HFFc6 (cell line): Measurements from ENCODE around the gene RALGPS2. TPM values are rescaled to one million over a fixed set of nuclear protein-coding genes. Genes with fewer than 3 reads are reported as not detected.

Experiments
- DNase-seq: peaks from one replicate; pipeline ENCODE4 v3.0.0-alpha.2; 2018
- H3K27ac Mint-ChIP-seq: 2 replicates; pipeline ENCODE4 v1.8.0; 2020; ENCODE audit warnings: mild to moderate bottlenecking, mixed read lengths
- H3K27me3 Mint-ChIP-seq: 2 replicates; pipeline ENCODE4 v1.8.0; 2021; ENCODE audit warnings: mild to moderate bottlenecking, moderate library complexity, mixed read lengths; ENCODE audit not compliant: insufficient read depth
- H3K36me3 Mint-ChIP-seq: 2 replicates; pipeline ENCODE4 v1.8.0; 2021; ENCODE audit warnings: low read depth, mixed read lengths
- H3K4me1 Mint-ChIP-seq: 2 replicates; pipeline ENCODE4 v1.8.0; 2020; ENCODE audit warnings: low read depth, mixed read lengths
- H3K4me3 Mint-ChIP-seq: 2 replicates; pipeline ENCODE4 v1.8.0; 2020; ENCODE audit warnings: mild to moderate bottlenecking, moderate library complexity, mixed read lengths
- H3K9me3 Mint-ChIP-seq: 2 replicates; pipeline ENCODE4 v1.8.0; 2020; ENCODE audit warnings: mild to moderate bottlenecking, mixed read lengths
- total RNA-seq, 6 experiments: library from RNA; stranded (reverse); fragmentation: NEBNext Ultra II Directional; extraction: Animal tissue kit (Norgen Biotek cat#: 25700); gene quantifications; 2 replicates in 1 of 6; 3 replicates in 5 of 6; pipeline ENCODE4 v1.2.3, GENCODE V29; 2021
- TF ChIP-seq, protein P1 (sequence below): fragments of 200-600 bp; sonication (generic); IDR thresholded peaks from 2 replicates; pipeline ENCODE4 v1.5.0; 2021; ENCODE audit warnings: antibody characterized with exemption, mild to moderate bottlenecking

The RALGPS2 gene
- total RNA-seq, 6 experiments from 2014 or later = 41.5 to 59.2 (median 48.9) TPM

DNA sequence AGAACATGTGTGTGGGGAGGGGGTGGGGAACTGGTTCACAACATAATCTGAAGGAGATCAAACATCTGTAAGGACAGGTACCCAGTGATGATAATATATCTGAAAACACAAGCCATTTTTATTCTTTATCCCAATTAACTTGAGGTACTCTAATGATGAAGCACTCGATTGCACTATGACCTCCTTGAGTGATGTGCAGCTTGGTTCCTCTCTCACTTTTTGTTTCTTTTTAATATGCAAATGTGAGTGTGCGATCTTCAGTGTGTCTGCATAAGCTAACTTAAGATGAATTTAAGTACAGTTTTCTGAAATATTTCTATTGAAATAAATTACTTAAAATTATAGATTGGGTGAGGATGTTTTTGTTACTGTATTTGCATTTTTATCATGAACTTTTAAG is 196.5 kb downstream of the RALGPS2 start:
- DNase-seq = no peak
- H3K27ac Mint-ChIP-seq = no peak overlapping the region
- TF ChIP-seq, protein P1, sequence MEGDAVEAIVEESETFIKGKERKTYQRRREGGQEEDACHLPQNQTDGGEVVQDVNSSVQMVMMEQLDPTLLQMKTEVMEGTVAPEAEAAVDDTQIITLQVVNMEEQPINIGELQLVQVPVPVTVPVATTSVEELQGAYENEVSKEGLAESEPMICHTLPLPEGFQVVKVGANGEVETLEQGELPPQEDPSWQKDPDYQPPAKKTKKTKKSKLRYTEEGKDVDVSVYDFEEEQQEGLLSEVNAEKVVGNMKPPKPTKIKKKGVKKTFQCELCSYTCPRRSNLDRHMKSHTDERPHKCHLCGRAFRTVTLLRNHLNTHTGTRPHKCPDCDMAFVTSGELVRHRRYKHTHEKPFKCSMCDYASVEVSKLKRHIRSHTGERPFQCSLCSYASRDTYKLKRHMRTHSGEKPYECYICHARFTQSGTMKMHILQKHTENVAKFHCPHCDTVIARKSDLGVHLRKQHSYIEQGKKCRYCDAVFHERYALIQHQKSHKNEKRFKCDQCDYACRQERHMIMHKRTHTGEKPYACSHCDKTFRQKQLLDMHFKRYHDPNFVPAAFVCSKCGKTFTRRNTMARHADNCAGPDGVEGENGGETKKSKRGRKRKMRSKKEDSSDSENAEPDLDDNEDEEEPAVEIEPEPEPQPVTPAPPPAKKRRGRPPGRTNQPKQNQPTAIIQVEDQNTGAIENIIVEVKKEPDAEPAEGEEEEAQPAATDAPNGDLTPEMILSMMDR = no peak
- no peaks in the 10 kb centered on the region for H3K27me3 Mint-ChIP-seq
- H3K36me3 Mint-ChIP-seq = peaks cover 36% of the 10 kb centered on the region
- no peak overlapping the region for H3K4me3 Mint-ChIP-seq
- peaks cover 4% of the 10 kb centered on the region; the same call in 1 of the 2 replicates for H3K9me3 Mint-ChIP-seq
- no peaks in the 10 kb centered on the region for H3K4me1 Mint-ChIP-seq

GRCh38 chr1:178923512-178923911 is 198.5 kb downstream of the RALGPS2 start:
- no peaks in the 10 kb centered on the region for H3K4me1 Mint-ChIP-seq
- no peak overlapping the region for H3K4me3 Mint-ChIP-seq
- no peak for DNase-seq
- no peaks in the 10 kb centered on the region for H3K27me3 Mint-ChIP-seq
- TF ChIP-seq, protein P1 = no peak
- H3K9me3 Mint-ChIP-seq = peaks cover 4% of the 10 kb centered on the region; the same call in 1 of the 2 replicates
- H3K36me3 Mint-ChIP-seq = peaks cover 28% of the 10 kb centered on the region
- H3K27ac Mint-ChIP-seq = no peak overlapping the region

DNA sequence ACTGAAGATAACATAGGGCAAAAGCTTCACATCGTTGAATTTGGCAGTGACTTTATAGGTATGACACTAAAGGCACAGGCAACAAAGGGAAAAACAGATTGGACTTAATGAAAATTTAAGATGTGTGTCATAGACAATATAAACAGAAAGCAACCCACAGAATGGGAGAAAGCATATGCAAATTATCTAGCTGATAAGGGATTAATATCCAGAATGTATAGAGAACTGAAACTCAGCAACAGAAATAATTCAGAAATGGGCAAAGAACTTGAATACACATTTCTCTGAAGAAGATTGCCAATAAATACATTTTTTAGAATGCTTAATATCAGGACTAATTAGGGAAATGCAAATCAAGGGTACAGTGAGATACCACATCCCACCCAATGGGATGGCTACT is 201.0 kb downstream of the RALGPS2 start:
- DNase-seq = no peak
- H3K27me3 Mint-ChIP-seq = no peaks in the 10 kb centered on the region
- H3K9me3 Mint-ChIP-seq = peaks cover 4% of the 10 kb centered on the region; the same call in 1 of the 2 replicates
- H3K4me1 Mint-ChIP-seq = no peaks in the 10 kb centered on the region
- TF ChIP-seq, protein P1 = no peak
- no peak overlapping the region for H3K4me3 Mint-ChIP-seq
- peaks cover 28% of the 10 kb centered on the region for H3K36me3 Mint-ChIP-seq
- no peak overlapping the region for H3K27ac Mint-ChIP-seq

DNA sequence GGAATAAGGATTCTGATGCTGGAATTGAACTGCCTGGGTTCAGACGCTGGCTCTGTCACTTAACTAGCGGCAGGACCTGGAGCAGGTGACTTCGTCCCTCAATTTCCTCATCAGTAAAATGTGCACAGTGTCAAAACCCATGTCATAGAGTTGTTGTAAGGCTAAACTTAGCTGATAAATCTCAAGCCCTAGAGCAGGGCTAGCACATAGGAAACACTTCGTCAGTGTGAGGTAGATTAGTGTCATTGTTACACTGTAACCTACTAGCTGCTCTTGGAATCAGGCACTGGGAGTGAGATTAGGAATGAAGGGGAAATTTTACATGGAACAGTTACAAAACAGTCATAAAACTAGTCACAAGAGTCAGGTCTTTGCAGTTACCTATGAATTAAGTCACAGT is 202.0 kb downstream of the RALGPS2 start:
- DNase-seq = no peak
- no peak overlapping the region for H3K4me3 Mint-ChIP-seq
- H3K27ac Mint-ChIP-seq = no peak overlapping the region
- H3K4me1 Mint-ChIP-seq = no peaks in the 10 kb centered on the region
- TF ChIP-seq, protein P1 = no peak
- peaks cover 28% of the 10 kb centered on the region for H3K36me3 Mint-ChIP-seq
- no peaks in the 10 kb centered on the region for H3K27me3 Mint-ChIP-seq
- H3K9me3 Mint-ChIP-seq = peaks cover 4% of the 10 kb centered on the region; the same call in 1 of the 2 replicates

DNA sequence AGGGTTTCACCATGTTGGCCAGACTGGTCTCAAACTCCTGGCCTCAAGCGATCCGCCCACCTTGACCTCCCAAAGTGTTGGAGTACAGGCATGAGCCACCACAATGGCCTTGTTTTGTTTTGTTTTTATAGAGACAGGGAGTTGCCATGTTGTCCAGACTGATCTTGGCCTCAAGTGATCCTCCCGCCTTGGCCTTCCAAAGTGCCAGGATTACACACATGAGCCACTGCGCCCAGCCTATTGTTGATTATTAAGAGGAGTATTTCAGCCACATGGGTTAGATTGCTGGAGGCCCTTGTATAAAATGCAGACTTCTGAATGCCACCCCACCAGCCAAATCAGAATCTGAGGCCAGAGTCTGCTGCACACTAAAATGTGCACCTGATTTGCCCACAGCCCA is 203.0 kb downstream of the RALGPS2 start:
- no peaks in the 10 kb centered on the region for H3K4me1 Mint-ChIP-seq
- no peak overlapping the region for H3K4me3 Mint-ChIP-seq
- peaks cover 4% of the 10 kb centered on the region; the same call in 1 of the 2 replicates for H3K9me3 Mint-ChIP-seq
- H3K27ac Mint-ChIP-seq = no peak overlapping the region
- TF ChIP-seq, protein P1 = no peak
- no peak for DNase-seq
- no peaks in the 10 kb centered on the region for H3K27me3 Mint-ChIP-seq
- H3K36me3 Mint-ChIP-seq = peaks cover 21% of the 10 kb centered on the region

- Mint-ChIP-seq H3K9me3 (peaks cover 4% of the 10 kb centered on the region; the same call in 1 of the 2 replicates), H3K4me3 (no peak overlapping the region), H3K4me1 (no peaks in the 10 kb centered on the region), H3K27ac (no peak overlapping the region), H3K36me3 (peaks cover 12% of the 10 kb centered on the region), H3K27me3 (peaks cover 2% of the 10 kb centered on the region; the same call in 1 of the 2 replicates)
- DNase-seq = no peak
- TF ChIP-seq, protein P1 = no peak
Measured at GRCh38 chr1:178928976-178929375, 203.9 kb downstream of the RALGPS2 start.
